HG02973 (cell line): ENCODE data around the gene ATP2C1.
"Not testable (repeated sequence)": the region's sequence is repeated elsewhere in the genome, so short reads cannot be mapped to it uniquely, and the experiment has no call there.

Source experiments
- ATAC-seq: cut with Tn5 transposase; IDR thresholded peaks from one replicate; pipeline ENCODE4 v1.9.1; 2021; ENCODE audit warnings: moderate library complexity; ENCODE audit not compliant: unreplicated experiment

The ATP2C1 gene

GRCh38 chr3:131033480-131034080, 139.7 kb downstream of the ATP2C1 start:
- no peak for ATAC-seq

- ATAC-seq = no peak
These were observed 142.4 kb downstream of the ATP2C1 start for GRCh38 chr3:131036200-131036816.

GRCh38 chr3:131036986-131037385, 143.1 kb downstream of the ATP2C1 start:
- ATAC-seq = no peak

GRCh38 chr3:131038326-131038725, 144.4 kb downstream of the ATP2C1 start:
- ATAC-seq = no peak

GRCh38 chr3:131042271-131042985, 148.5 kb downstream of the ATP2C1 start:
- ATAC-seq = not testable (repeated sequence)

- no peak for ATAC-seq
These were observed 153.7 kb downstream of the ATP2C1 start for GRCh38 chr3:131047582-131047981.

GRCh38 chr3:131048030-131048429, 154.1 kb downstream of the ATP2C1 start:
- ATAC-seq = no peak

GRCh38 chr3:131050001-131050400, 156.1 kb downstream of the ATP2C1 start:
- ATAC-seq = no peak

GRCh38 chr3:131053043-131053859, 159.4 kb downstream of the ATP2C1 start:
- no peak for ATAC-seq
